ENCODE results near the gene SH2D4B. TPM values are rescaled to one million over a fixed set of nuclear protein-coding genes. Genes with fewer than 3 reads are reported as not detected.

The SH2D4B gene
- total RNA-seq, 1 experiment from 2014 or later, result not detected

DNA sequence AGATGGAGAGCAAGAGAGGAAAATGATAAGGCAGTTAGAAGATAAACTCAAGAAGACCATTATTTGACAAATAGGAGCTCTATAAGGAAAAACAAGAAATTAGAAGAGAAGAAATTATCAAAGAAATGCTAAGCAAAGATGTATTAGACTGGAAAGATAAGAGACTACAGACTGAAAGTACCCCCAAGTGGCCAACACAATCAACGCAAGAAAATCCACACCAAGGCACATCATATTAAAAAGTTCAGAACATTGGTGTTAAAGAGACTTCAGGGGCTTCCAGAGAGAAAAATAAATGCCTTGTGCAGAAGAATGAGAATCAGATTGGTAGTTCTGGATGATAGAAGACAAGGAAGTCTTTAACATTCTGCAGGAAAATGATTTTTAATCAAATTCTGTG lies 46.0 kb downstream of the SH2D4B start:
- no peaks in the 10 kb centered on the region for H3K36me3 ChIP-seq (ENCODE audit: low read depth, low read length)
- H3K4me2 ChIP-seq (ENCODE audit: low read length), result no peak overlapping the region
- ChIA-PET POLR2A (ENCODE audit: unreplicated experiment) (no interaction called here), CTCF (no interaction called here)
- H4K20me1 ChIP-seq (ENCODE audit: low read length), result no peaks in the 10 kb centered on the region
- H3F3A ChIP-seq (ENCODE audit: low read length, unreplicated experiment), result no peaks in the 10 kb centered on the region
- intact Hi-C loops (cut with micrococcal nuclease), result no loop called here
- no peak for DNase-seq
- no peak for TF ChIP-seq EZH2phosphoT487 (IDR thresholded peaks at IDR 0.05; ENCODE audit: borderline replicate concordance, low read length)
- no peak for TF ChIP-seq EZH2 (IDR thresholded peaks at IDR 0.05; ENCODE audit: low read length, unreplicated experiment)
- TF ChIP-seq, protein P1, sequence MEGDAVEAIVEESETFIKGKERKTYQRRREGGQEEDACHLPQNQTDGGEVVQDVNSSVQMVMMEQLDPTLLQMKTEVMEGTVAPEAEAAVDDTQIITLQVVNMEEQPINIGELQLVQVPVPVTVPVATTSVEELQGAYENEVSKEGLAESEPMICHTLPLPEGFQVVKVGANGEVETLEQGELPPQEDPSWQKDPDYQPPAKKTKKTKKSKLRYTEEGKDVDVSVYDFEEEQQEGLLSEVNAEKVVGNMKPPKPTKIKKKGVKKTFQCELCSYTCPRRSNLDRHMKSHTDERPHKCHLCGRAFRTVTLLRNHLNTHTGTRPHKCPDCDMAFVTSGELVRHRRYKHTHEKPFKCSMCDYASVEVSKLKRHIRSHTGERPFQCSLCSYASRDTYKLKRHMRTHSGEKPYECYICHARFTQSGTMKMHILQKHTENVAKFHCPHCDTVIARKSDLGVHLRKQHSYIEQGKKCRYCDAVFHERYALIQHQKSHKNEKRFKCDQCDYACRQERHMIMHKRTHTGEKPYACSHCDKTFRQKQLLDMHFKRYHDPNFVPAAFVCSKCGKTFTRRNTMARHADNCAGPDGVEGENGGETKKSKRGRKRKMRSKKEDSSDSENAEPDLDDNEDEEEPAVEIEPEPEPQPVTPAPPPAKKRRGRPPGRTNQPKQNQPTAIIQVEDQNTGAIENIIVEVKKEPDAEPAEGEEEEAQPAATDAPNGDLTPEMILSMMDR (conservative IDR thresholded peaks at IDR 0.05; ENCODE audit: low read depth, low read length), result no peak
- H3K4me1 ChIP-seq (ENCODE audit: insufficient read depth, low read length), result no peaks in the 10 kb centered on the region
- H3K27me3 ChIP-seq (ENCODE audit: low read length), result no peaks in the 10 kb centered on the region
- no TSS peak for BruUV-seq (replicated peaks)
- no peak overlapping the region for H3K27ac ChIP-seq (ENCODE audit: low read length)
- H3K4me3 ChIP-seq (ENCODE audit: low read length), result no peak overlapping the region
- H3K9me2 ChIP-seq (replicated peaks; ENCODE audit: low read length), result no peaks in the 10 kb centered on the region
- no peak overlapping the region for H2AFZ ChIP-seq (ENCODE audit: low read length)
- no peaks in the 10 kb centered on the region for H3K79me2 ChIP-seq (ENCODE audit: low read length)
- no peak overlapping the region for H3K9ac ChIP-seq (ENCODE audit: low read length)
- no peaks in the 10 kb centered on the region for H3K9me3 ChIP-seq (ENCODE audit: low read length)
- ATAC-seq, result no peak

DNA sequence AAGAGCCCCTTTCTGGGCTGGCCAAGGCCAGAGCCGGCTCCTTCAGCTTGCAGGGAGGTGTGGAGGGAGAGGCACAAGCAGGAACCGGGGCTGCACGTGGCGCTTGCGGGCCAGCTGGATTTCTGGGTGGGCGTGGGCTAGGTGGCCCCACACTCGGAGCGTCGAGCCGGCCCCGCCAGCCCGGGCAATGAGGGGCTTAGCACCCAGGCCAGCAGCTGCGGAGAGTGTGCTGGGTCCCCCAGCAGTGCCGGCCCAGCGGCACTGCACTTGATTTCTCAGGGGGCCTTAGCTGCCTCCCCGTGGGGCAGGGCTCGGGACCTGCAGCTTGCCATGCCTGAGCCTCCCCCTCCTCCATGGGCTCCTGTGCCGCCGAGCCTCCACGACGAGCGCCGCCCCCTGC lies 48.1 kb downstream of the SH2D4B start:
- H3K4me2 ChIP-seq (ENCODE audit: low read length), result no peak overlapping the region
- BruUV-seq (replicated peaks), result no TSS peak
- no peaks in the 10 kb centered on the region for H3K9me3 ChIP-seq (ENCODE audit: low read length)
- CTCF ChIA-PET, result no interaction called here
- intact Hi-C loops (cut with micrococcal nuclease), result no loop called here
- no peaks in the 10 kb centered on the region for H3K27me3 ChIP-seq (ENCODE audit: low read length)
- TF ChIP-seq EZH2 (IDR thresholded peaks at IDR 0.05; ENCODE audit: low read length, unreplicated experiment) (no peak), EZH2phosphoT487 (IDR thresholded peaks at IDR 0.05; ENCODE audit: borderline replicate concordance, low read length) (no peak)
- TF ChIP-seq, protein P1 (conservative IDR thresholded peaks at IDR 0.05; ENCODE audit: low read depth, low read length), result no peak
- H3K36me3 ChIP-seq (ENCODE audit: low read depth, low read length), result no peaks in the 10 kb centered on the region
- H3K9me2 ChIP-seq (replicated peaks; ENCODE audit: low read length), result no peaks in the 10 kb centered on the region
- H3K79me2 ChIP-seq (ENCODE audit: low read length), result no peaks in the 10 kb centered on the region
- H3K4me1 ChIP-seq (ENCODE audit: insufficient read depth, low read length), result no peaks in the 10 kb centered on the region
- H2AFZ ChIP-seq (ENCODE audit: low read length), result no peak overlapping the region
- no peak overlapping the region for H3K9ac ChIP-seq (ENCODE audit: low read length)
- no peak for DNase-seq
- no peak for ATAC-seq
- no peak overlapping the region for H3K4me3 ChIP-seq (ENCODE audit: low read length)
- H3F3A ChIP-seq (ENCODE audit: low read length, unreplicated experiment), result no peaks in the 10 kb centered on the region
- H4K20me1 ChIP-seq (ENCODE audit: low read length), result no peaks in the 10 kb centered on the region
- POLR2A ChIA-PET (ENCODE audit: unreplicated experiment), result no interaction called here
- H3K27ac ChIP-seq (ENCODE audit: low read length), result no peak overlapping the region

DNA sequence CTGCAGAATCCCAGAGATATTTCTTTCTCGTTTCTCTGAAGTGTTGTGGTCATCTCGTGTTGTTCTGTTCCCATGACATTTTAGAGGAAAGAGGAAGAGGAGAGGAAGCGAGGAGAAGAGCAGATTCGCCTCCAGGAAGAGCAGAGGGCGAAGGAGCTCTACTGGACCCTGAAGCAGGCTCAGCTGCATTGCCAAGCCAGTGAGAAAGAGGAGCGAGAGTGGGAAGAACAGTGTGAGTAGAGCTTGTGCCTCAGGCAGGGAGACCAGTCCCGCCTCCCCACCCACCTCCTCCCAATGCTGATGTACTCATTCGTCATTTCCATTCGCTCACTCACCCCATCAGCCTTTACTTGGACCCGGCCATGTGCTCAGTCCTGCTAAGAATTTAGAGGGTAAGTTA lies 50.8 kb downstream of the SH2D4B start:
- TF ChIP-seq EZH2 (IDR thresholded peaks at IDR 0.05; ENCODE audit: low read length, unreplicated experiment) (no peak), EZH2phosphoT487 (IDR thresholded peaks at IDR 0.05; ENCODE audit: borderline replicate concordance, low read length) (no peak)
- TF ChIP-seq, protein P1 (conservative IDR thresholded peaks at IDR 0.05; ENCODE audit: low read depth, low read length), result no peak
- Histone ChIP-seq H3K4me1 (ENCODE audit: insufficient read depth, low read length) (no peaks in the 10 kb centered on the region), H3K4me2 (ENCODE audit: low read length) (no peak overlapping the region), H3K9ac (ENCODE audit: low read length) (no peak overlapping the region), H3K27me3 (ENCODE audit: low read length) (no peaks in the 10 kb centered on the region), H2AFZ (ENCODE audit: low read length) (no peak overlapping the region), H3K79me2 (ENCODE audit: low read length) (no peaks in the 10 kb centered on the region), H3F3A (ENCODE audit: low read length, unreplicated experiment) (no peaks in the 10 kb centered on the region), H3K9me3 (ENCODE audit: low read length) (no peaks in the 10 kb centered on the region), H3K4me3 (ENCODE audit: low read length) (no peak overlapping the region), H3K36me3 (ENCODE audit: low read depth, low read length) (no peaks in the 10 kb centered on the region), H4K20me1 (ENCODE audit: low read length) (no peaks in the 10 kb centered on the region), H3K27ac (ENCODE audit: low read length) (no peak overlapping the region), H3K9me2 (replicated peaks; ENCODE audit: low read length) (no peaks in the 10 kb centered on the region)
- ATAC-seq (no peak), DNase-seq (no peak)
- intact Hi-C loops (cut with micrococcal nuclease), result no loop called here
- ChIA-PET CTCF (no interaction called here), POLR2A (ENCODE audit: unreplicated experiment) (no interaction called here)
- no TSS peak for BruUV-seq (replicated peaks)

Measured in PC-3 (cell line).